PC-9 (cell line): Measurements from ENCODE around the gene OBSL1. TPM values are rescaled to one million over a fixed set of nuclear protein-coding genes. Genes with fewer than 3 reads are reported as not detected.

Source experiments
- BruUV-seq: library from RNA; stranded (reverse); fragments of 400-500 nt; replicated peaks from 2 replicates; lab custom pipeline; 2021; lab: Mats Ljungman, UMichigan
- CTCF ChIA-PET: fragments of 300-600 bp; sonication (Branson Sonifier 250); formaldehyde crosslinking; loops from one replicate; lab custom pipeline; 2022; ENCODE audit warnings: antibody characterized with exemption; lab: Charles Lee
- POLR2A ChIA-PET: fragments of 300-600 bp; sonication (Branson Sonifier 250); formaldehyde crosslinking; loops from one replicate; lab custom pipeline; 2022; ENCODE audit warnings: antibody characterized with exemption; ENCODE audit not compliant: unreplicated experiment; lab: Charles Lee
- DNase-seq, 2 experiments: peaks; one replicate each; pipeline versions ENCODE4 v3.0.0 to v3.0.0-alpha.2; 2015 to 2022; ENCODE audit warnings: mixed read lengths in 1 of 2
- H2AFZ ChIP-seq: fragments of 200-600 bp; sonication (generic); 2 replicates; pipeline ENCODE4 v1.8.1; 2017; ENCODE audit warnings: antibody characterized with exemption
- H3F3A ChIP-seq: fragments of 200-600 bp; sonication (generic); 2 replicates; pipeline ENCODE4 v1.8.1; 2017; ENCODE audit warnings: antibody characterized with exemption, mild to moderate bottlenecking, low read depth; ENCODE audit not compliant: insufficient read depth
- H3K27ac ChIP-seq: fragments of 200-600 bp; sonication (generic); 2 replicates; pipeline ENCODE4 v1.6.1; 2016; ENCODE audit warnings: mixed run types
- H3K27me3 ChIP-seq: fragments of 200-600 bp; sonication (generic); 2 replicates; pipeline ENCODE4 v1.6.1; 2016; ENCODE audit warnings: low read depth, mixed run types; ENCODE audit not compliant: insufficient read depth
- H3K36me3 ChIP-seq: fragments of 200-600 bp; sonication (generic); 2 replicates; pipeline ENCODE4 v1.6.1; 2016; ENCODE audit warnings: low read depth, mixed run types
- H3K4me1 ChIP-seq: fragments of 200-600 bp; sonication (generic); replicated peaks from 2 replicates; pipeline ENCODE4 v1.6.1; 2016; ENCODE audit warnings: mixed run types; ENCODE audit not compliant: insufficient read depth
- H3K4me2 ChIP-seq: fragments of 200-600 bp; sonication (generic); 2 replicates; pipeline ENCODE4 v1.6.1; 2017; ENCODE audit warnings: mixed run types
- H3K4me3 ChIP-seq: fragments of 200-600 bp; sonication (generic); 2 replicates; pipeline ENCODE4 v1.6.1; 2016; ENCODE audit warnings: mixed run types
- H3K79me2 ChIP-seq: fragments of 200-600 bp; sonication (generic); 2 replicates; pipeline ENCODE4 v1.6.1; 2017; ENCODE audit warnings: low read depth, mixed run types
- H3K9me2 ChIP-seq: fragments of 200-600 bp; sonication (generic); 2 replicates; pipeline ENCODE4 v1.8.1; 2017; ENCODE audit warnings: mild to moderate bottlenecking; ENCODE audit not compliant: insufficient read depth
- H3K9me3 ChIP-seq: fragments of 200-600 bp; sonication (generic); 2 replicates; pipeline ENCODE4 v1.8.1; 2016; ENCODE audit warnings: low read depth; ENCODE audit not compliant: insufficient read depth
- H4K20me1 ChIP-seq: fragments of 200-600 bp; sonication (generic); 2 replicates; pipeline ENCODE4 v1.8.1; 2017; ENCODE audit not compliant: insufficient read depth
- CTCF ChIP-seq: fragments of 200-600 bp; sonication (generic); conservative IDR thresholded peaks from 2 replicates; pipeline ENCODE4 v1.6.1; 2017; ENCODE audit warnings: mixed run types, antibody characterized with exemption, mild to moderate bottlenecking, moderate library complexity
- EZH2 ChIP-seq: fragments of 200-600 bp; sonication (generic); IDR thresholded peaks from 2 replicates; pipeline ENCODE4 v1.8.0; 2017; ENCODE audit warnings: antibody characterized with exemption, low read depth
- intact Hi-C: fragments of 100-400 bp; cut with micrococcal nuclease; formaldehyde crosslinking; loops from one replicate; pipeline ENCODE4 v1.10.0; 2022; ENCODE audit not compliant: unreplicated experiment
- total RNA-seq: library from RNA; stranded (reverse); gene quantifications from 2 replicates; pipeline ENCODE4 v1.2.3, GENCODE V29; 2021

OBSL1 gene
- total RNA-seq, 1 experiment from 2014 or later = 110 TPM

- ChIA-PET CTCF (no interaction called here), POLR2A (no interaction called here)
- no peak for TF ChIP-seq EZH2
- no peak for TF ChIP-seq CTCF
- Histone ChIP-seq H3K4me1 (no peaks in the 10 kb centered on the region; the same call in 1 of the 2 replicates), H3K4me2 (no peak overlapping the region), H3K4me3 (no peak overlapping the region), H3K27me3 (no peaks in the 10 kb centered on the region), H4K20me1 (peaks cover 6% of the 10 kb centered on the region), H3F3A (peaks cover 11% of the 10 kb centered on the region; the same call in 1 of the 2 replicates), H3K9me2 (no peaks in the 10 kb centered on the region), H3K9me3 (no peaks in the 10 kb centered on the region), H3K79me2 (peaks cover 17% of the 10 kb centered on the region), H2AFZ (no peak overlapping the region), H3K27ac (no peak overlapping the region), H3K36me3 (peaks cover 6% of the 10 kb centered on the region)
- intact Hi-C loops = no loop called here
- DNase-seq = no peak
- BruUV-seq = no TSS peak
Measured at GRCh38 chr2:219545943-219546352, 25.4 kb downstream of the OBSL1 start.

- Histone ChIP-seq H3K4me2 (peak overlapping the region; percentile 93), H4K20me1 (peaks cover 12% of the 10 kb centered on the region), H2AFZ (no peak overlapping the region), H3K4me3 (no peak overlapping the region), H3K9me3 (no peaks in the 10 kb centered on the region), H3K4me1 (no peaks in the 10 kb centered on the region; the same call in 1 of the 2 replicates), H3K36me3 (peaks cover 10% of the 10 kb centered on the region), H3K79me2 (peaks cover 17% of the 10 kb centered on the region), H3K27me3 (no peaks in the 10 kb centered on the region), H3K27ac (no peak overlapping the region), H3K9me2 (no peaks in the 10 kb centered on the region), H3F3A (peaks cover 11% of the 10 kb centered on the region; the same call in 1 of the 2 replicates)
- POLR2A ChIA-PET = no interaction called here
- CTCF ChIA-PET = no interaction called here
- no peak for TF ChIP-seq EZH2
- DNase-seq = no peak
- intact Hi-C loops = no loop called here
- BruUV-seq = no TSS peak
Measured at GRCh38 chr2:219545295-219545942, 25.9 kb downstream of the OBSL1 start.

- Histone ChIP-seq H3F3A (peaks cover 11% of the 10 kb centered on the region; the same call in 1 of the 2 replicates), H3K4me3 (peak overlapping the region; percentile 65), H3K79me2 (peaks cover 17% of the 10 kb centered on the region), H3K9me2 (no peaks in the 10 kb centered on the region), H2AFZ (peak overlapping the region; percentile 82; the same call in 1 of the 2 replicates), H3K27me3 (no peaks in the 10 kb centered on the region), H3K4me1 (no peaks in the 10 kb centered on the region; the same call in 1 of the 2 replicates), H4K20me1 (peaks cover 14% of the 10 kb centered on the region), H3K4me2 (peak overlapping the region; percentile 93), H3K27ac (no peak overlapping the region), H3K36me3 (peaks cover 10% of the 10 kb centered on the region), H3K9me3 (no peaks in the 10 kb centered on the region)
- intact Hi-C loops = no loop called here
- POLR2A ChIA-PET = no interaction called here
- CTCF ChIA-PET = no interaction called here
- DNase-seq = no peak
- TF ChIP-seq CTCF (no peak), EZH2 (no peak)
- TSS peak; percentile 51 for BruUV-seq
Measured at GRCh38 chr2:219544567-219544966, 26.8 kb downstream of the OBSL1 start.
